HUDEP-2 (cell line): Measurements from ENCODE around the gene PTCH2.
"Not testable (repeated sequence)": the region's sequence is repeated elsewhere in the genome, so short reads cannot be mapped to it uniquely, and the experiment has no call there.

ENCODE experiments used
- DNase-seq, 76 experiments: peaks; one replicate each; lab custom pipeline; 2025; ENCODE audit not compliant: unreplicated experiment in 76 of 76; lab: John Stamatoyannopoulos, UW

The PTCH2 gene

DNA sequence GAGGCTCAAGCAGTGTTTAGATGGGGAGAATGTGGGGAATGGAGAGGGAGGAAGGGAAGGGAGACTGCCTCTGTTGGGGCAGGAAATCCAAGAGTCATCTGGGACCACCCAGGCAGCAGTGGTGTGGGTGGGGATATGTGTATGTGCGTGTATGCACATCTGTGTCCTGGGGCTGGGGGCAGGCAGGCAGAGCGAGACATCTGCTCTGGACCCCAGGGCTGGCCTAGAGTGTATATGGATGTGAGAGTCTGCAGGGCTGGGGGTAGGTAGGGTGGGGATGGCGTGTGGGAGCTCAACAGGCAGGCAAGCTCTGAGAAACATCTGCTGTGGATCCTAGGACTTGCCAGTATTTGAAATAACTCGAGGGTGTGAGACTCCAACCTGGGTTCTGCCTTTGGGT is 3.5 kb downstream of the PTCH2 start:
- no peak for DNase-seq

- DNase-seq = not testable (repeated sequence)
Observed at GRCh38 chr1:44838294-44838693, 4.8 kb downstream of the PTCH2 start.

DNA sequence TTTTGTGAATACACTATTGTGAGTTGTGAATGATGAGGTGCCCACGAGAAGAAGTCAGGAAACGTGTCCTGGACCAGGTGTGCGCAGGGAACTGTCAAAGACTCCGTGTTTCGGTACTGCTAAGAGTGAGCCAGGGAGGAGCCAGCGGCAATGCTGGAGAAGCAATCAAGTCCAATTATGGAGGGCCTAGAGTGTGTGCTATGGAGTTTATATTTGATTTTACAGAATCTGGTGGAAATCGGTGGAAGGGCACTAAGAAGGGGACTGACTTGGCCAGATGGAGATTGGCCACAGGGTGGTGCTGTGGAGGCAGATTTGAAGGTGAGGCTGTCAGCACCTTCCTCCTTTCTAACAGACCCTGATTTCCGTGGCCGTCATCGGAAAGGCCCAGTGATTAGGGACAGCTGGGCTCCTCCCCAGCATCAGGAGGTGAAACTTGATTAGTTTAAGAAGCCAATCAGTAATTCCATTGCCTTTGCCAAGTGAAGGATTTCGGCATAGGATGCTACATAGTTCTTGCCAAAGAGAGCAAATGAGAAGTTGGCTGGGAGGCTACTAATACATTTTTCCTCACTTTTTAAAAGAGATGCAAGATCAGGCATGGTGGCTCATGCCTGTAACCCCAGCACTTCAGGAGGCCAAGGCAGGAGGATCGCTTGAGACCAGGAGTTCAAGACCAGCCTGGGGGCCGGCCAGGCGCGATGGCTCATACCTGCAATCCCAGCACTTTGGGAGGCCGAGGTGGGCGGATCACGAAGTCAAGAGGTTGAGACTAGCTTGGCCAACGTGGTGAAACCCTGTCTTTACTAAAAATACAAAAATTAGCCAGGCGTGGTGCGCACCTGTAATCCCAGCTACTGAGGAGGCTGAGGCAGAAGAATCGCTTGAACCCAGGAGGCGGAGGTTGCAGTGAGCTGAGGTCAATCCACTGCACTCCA is 7.0 kb downstream of the PTCH2 start:
- peak in 69 of 76 experiments; percentile 8 to 84 (median 66) for DNase-seq

DNA sequence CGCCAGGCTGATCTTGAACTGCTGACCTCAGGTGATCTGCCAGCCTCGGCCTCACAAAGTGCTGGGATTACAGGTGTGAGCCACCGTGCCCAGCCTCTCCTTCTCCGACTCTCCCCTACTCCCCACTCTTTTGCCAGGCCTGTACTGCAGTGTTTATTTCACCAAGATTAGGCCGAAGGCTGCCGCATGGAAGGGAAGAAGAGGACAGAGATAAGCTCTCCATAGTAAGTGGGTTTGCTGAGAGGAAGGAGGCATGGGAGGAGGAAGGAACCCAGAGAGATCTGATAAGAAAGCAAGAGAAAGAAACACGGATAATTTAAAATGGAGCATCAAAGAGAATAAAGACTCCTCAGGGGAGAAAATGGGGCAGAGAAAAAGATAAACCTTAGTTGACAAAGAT is 8.7 kb downstream of the PTCH2 start:
- no peak for DNase-seq

DNA sequence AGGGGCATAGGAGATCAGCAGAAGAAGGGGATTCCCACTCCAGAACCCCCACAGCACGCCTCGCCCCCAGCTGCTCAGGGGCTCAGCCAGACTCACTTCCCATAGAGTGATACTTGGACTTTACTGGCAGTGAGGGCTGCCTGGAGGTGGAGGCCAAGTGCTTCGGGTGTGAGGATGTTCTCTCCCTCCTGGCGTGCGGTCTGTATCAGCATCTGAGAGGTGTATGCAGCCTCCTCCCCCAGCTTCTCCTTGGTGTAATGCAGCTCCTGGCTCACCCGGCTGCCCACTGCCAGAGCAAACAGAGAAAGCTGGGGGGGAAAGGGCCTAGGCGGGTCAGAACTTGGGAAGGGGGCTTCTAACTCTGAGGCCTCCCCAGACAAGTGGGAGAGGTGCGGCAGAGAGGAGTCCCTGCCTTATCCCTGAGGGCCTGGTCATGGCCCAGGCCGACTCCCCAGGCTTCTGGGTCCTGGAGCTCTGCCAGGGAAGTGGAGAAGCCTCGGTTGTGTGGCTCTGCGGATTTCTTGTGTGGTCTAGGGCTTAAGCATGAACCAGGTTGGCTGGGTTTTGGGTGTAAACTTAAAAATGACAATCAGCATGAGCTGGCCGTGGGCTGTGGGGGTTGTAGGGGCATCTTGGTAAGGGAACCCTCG is 10.9 kb downstream of the PTCH2 start:
- peak in 26 of 76 experiments; percentile 6 to 55 (median 22) for DNase-seq

GRCh38 chr1:44831516-44831915 is 11.5 kb downstream of the PTCH2 start:
- DNase-seq = peak in 20 of 76 experiments; percentile 7 to 57 (median 37)

DNA sequence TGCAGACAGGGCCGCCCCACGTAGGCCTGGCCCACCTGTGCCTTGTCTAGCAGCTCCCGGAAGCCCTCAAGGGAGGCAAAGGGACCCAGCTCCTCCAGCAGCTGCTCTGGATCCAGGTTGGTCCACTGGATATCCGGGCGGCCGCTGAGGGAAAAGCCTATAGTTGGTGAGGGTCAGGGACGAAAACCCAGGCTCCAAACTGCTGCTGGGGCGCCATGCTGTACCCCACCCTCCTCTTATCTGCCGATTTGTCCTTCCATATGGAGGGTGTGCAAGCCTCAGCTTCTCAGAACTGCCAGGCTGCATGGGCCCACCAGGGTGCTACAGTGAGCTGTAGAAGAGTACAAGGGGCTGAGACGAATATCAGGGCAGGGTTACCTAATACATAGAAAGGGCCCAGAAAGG is 12.2 kb downstream of the PTCH2 start:
- DNase-seq = peak in 71 of 76 experiments; percentile 7 to 89 (median 60)

DNA sequence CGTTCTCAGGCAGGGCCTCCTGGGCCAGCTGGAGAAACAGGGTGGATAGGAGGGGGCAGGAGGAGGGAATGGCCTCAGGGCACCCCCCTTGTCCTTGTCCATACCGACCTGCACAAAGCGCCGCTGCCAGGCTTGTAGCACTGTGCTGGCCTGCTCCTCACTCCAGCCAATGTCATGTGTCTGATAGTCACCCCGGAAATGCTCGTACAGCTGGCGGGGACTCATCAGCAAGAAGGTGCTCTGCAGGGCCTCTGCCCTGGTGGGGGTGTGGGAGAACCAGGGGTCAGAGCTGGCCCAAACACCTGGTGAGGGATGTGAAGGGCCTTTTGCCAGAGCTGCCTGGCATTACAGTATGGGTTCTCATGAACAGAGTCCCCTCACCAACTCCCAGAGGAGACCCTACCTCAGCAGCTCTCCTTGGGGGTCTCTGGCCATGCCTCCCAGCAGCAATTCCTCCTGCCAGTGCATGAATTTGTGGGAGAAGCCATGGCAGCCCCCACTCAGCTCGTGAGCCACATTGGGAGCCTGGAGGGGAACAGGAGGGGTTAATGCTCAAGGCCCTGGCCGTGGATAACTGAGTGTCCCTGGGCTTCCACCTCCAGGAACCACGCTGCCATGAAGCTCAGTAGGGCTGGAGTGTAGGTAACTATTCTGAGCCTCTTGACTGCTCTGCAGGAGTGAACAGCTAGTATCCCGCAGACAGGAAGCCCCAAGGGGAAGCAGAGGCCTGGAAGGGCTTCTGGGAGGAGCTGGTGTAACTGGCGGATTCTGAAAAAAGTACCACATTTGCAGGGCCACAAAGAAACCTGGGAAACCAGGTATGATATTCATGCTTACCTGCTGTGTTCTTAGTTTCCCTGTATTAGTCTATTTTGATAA is 13.3 kb downstream of the PTCH2 start:
- DNase-seq = peak in 2 of 76 experiments; percentile 15 to 18

DNA sequence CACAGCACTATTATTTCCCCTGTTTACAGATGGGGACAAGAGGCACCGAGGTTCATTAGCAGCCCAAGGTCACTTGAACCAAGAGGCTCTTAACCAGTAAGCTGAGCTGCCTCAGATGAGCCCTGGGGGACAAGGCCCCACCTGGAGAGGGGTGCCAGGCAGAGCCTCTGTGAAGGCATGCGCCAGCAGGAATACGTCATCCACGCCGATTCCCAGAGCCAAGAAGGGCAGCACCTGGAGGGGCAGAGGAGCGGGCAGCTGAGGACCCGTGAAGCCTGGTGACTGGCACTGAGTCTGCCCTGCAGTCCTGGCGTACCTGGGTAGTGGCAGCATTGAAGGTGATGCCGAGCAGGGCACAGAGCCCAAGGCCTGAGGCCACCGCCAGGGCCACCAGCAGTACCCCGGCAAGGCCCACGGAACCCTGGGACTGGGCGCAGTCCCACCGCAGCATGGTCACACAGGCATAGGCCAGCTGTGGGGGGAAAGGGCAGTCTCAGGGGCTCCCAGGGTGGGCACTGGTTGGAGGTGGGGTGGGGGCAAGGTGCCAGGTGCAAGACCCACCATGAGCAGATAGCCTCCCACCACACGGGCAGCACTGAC is 14.1 kb downstream of the PTCH2 start:
- no peak for DNase-seq

GRCh38 chr1:44828003-44828651 is 14.9 kb downstream of the PTCH2 start:
- DNase-seq = no peak

GRCh38 chr1:44827197-44828002 is 15.7 kb downstream of the PTCH2 start:
- DNase-seq = peak in 61 of 76 experiments; percentile 5 to 85 (median 63)

- DNase-seq = peak in 37 of 76 experiments; percentile 7 to 69 (median 30)
Observed at GRCh38 chr1:44826375-44827196, 16.5 kb downstream of the PTCH2 start.

- not testable (repeated sequence) for DNase-seq
Observed at GRCh38 chr1:44824392-44824791, 18.7 kb downstream of the PTCH2 start.

DNA sequence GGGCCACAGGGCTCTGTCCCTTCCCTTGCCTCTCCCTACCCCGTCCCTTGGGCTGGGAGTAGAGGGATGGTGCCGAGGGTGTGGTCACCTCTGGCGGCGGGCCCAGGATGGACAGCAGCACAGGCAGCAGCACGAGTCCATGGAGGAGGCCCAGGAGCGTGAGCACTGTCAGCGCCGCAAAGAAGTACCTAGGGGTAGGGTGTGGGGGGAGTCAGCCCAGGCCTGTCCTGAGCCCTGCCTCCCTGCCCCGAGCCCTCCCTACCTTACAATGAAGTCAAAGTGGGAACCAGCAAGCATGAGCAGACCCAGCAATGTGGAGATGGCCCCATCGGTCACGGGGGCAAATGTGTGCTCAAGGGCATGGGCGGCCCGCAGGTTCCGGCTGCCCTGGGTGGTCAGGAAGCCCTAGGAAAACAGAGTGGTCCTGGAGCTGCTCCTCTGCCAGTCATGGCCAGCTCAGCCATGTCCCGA is 20.0 kb downstream of the PTCH2 start:
- DNase-seq = peak in 1 of 76 experiments; percentile 15

GRCh38 chr1:44822131-44822701 is 20.8 kb downstream of the PTCH2 start:
- no peak for DNase-seq

DNA sequence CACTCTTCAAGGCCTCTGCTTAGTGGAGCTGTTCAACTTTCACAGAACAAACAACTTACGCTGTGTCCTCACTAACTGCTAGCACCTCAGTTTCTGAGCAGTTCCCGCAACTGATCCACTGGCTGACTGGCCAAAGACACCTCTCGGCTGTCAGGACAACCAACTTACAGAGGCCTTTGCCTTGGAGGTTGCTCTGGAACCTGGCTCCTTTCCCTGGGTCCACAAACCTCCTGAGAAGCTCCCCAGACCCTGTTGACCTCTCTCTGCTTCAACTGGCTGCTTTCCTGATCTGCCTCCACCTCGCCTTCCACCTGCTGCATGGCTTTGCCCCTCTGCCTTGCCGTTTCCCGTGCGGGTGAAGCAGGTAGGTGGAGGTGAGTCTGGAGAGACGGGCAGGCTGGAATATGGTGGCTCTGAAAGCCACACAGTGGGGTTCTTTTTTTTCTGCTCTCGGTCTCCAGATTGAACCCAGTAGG is 21.8 kb downstream of the PTCH2 start:
- no peak for DNase-seq
